NCI-H1105 (cell line): Measurements from ENCODE around the gene ANO9.
"Not testable (repeated sequence)": the region's sequence is repeated elsewhere in the genome, so short reads cannot be mapped to it uniquely, and the experiment has no call there.

Source experiments
- DNase-seq: peaks from one replicate; lab custom pipeline; 2025; lab: John Stamatoyannopoulos, UW

Gene ANO9

DNA sequence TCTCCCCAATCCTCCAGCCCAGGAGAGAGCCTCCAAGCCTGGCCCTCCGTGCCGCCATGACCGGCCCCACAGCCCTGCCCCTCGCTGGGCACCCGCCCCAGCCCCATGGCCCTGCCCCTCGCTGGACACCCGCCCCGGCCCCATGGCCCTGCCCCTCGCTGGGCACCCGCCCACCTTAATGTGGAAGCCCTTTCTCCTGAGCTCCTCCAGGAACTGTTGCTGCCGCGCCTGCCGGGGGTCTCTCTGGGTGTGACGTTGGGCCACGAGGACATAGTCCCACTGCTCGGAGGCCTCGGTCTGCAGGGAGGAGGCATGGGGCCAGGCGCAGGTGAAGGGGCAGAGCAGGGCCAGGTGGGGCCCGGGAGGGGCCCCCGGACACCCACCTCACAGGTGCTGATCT lies 8.2 kb downstream of the ANO9 start:
- no peak for DNase-seq

DNA sequence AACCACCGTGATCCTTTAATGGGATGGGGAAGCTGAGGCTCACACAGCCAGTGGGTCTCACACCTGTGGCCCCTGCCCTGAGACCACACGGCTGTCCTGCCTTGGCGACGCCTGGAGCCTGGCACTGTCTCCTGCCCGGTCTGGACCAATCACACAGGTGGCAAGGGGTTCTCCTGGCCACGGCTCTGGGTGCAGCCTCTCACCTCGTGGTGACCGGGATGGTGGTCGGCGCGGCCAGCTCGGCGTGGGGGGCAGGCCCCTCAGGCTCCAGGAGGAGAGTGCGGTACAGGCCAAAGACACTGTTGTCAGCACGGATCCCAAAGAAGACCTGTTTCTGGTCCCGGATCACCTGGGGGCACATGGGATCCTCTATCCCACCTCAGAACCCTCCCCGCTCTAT lies 8.7 kb downstream of the ANO9 start:
- DNase-seq, result no peak

DNA sequence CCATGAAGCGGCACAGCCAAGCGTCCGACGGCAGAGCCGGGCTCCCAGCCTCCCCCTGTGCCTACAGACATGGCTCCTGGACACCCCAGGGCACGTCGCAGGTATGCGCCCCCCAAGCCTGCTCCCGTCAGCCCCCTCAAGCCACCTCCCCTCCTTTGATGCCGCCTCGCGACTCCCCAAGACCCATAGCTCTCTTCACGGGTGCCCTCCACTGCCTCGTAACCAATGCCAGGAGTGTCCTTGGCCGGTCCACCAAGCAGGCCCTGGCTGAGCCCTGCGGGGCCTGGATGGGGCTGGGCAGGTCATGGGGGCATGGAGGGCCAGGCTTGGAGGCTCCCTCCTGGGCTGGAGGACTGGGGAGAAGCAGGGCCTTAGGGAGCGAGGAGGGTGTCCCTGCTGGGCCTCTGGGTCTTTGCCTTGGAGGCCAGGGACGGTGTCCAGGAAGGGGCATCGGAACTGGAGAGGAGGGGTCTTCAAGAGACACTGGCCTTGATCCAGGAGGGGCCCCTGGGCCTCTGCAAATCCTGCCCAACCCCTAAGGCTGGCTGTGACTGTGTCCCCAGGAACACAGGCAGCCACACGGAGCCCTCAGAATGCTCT lies 9.2 kb downstream of the ANO9 start:
- no peak for DNase-seq

DNA sequence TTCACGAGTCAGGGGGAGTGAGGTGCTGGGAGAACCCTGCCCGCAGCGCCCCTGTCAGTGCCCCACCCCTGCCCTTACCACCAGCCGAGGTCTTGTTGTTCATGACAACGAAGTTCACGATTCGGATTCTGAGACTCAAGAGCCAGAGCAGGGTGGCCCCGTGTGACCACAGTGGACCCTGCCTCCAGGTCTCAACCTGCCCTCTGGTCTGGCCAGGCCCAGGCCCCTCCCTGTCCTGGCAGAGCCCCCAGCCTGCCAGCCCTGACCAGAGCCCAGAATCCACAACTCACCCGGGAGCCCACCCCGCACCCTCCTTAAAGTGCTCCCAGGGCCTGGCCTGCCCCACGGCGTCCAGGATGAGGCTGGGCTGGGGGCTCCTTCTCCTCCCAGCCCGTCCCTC lies 9.9 kb downstream of the ANO9 start:
- DNase-seq, result no peak

DNA sequence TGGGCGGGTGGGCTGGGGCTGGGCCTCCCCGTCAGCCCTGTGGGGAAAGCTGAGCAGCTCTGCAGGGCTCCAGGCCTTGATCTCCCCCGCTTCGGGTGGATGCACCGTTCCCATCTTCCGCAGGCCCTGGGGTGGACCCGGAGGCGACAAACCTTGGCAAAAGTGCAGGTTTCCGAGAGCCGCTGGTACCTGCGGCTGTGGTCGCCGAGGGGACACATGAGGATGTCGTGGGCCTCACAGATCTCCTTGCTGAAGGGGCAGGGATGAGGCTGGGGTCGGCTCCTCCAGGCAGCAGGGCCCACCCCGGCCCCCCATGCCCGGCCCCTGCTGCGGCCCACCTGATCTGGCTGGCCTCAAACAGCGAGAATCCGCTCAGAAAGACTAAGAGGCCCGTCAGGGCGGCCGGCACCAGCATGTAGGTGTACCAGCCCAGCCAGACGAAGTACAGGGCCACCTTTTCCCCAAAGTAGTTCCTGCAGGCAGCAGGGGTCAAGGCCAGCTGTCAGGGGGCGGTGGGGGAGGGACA lies 11.8 kb downstream of the ANO9 start:
- DNase-seq, result no peak

DNA sequence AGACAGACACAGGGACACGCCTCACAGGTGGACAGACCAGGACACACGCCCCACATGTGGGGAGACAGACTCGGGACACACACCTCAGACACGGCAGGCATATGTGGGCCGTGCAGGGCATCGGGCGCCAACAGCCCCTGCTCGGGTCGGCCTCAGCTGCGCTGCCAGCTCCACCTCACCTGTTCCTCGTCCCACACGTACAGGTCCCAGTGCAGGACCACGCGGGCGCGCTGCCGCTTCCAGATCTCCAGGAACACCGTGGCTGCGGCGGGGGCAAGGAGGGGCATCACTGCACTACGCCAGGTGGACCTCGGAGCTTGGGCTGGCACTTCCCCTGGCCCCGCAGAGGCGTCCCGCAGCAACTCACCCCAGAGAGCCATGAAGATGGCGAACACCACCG lies 12.4 kb downstream of the ANO9 start:
- no peak for DNase-seq

DNA sequence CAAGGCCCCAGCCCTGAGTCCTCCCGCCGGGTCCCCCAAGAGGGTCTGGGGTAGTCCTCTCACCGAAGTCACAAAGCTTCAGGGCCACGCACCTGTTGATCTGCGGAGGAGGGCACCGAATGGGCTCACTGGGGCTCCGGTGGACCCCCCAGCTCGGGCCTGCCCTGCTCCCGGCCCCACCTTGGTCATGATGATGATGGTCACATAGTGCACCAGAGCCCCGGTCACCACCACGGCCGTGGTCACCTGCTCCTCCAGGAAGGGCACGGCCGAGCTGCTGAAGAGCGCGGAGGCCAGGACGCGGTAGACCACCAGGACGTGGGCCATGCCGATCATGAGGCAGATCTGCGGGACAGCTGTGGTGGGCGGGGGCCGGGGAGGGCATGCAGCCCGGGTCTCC lies 13.5 kb downstream of the ANO9 start:
- no peak for DNase-seq

DNA sequence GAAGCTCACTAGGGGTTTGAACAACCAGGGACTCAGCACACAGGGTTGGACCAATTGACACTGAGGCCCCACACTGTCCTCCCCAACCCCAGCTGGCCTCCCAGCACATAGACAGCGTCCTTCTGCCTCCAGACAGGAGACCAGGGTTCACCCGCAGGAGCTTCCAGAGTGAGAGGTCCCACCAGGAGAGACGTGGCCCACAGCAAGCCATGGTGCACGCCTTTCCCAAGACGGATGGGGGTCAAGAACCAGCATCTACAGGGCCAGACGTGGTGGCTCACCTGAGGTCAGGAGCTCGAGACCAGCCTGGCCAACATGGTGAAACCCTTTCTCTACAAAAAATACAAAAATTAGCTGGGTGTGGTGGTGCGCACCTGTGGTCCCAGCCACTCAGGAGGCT lies 15.0 kb downstream of the ANO9 start:
- DNase-seq, result no peak

DNA sequence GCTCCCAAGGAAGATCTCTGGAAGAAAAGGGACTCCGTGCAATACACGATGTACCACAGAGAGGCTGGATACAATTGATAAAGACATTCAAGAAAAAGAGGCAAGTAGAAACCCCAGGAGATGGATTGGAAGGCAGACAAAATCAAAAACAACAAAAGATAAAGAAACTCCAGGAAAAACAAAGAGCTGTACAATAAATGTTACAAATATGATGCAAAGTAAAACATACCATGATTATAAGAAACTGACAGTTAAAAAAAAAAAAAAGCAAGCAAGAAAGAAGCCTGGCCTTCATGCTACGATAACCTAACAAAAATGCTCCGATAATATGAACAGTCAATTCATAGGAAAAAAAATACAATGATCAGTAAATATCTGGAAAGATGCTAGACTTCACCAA lies 16.5 kb downstream of the ANO9 start:
- no peak for DNase-seq

DNA sequence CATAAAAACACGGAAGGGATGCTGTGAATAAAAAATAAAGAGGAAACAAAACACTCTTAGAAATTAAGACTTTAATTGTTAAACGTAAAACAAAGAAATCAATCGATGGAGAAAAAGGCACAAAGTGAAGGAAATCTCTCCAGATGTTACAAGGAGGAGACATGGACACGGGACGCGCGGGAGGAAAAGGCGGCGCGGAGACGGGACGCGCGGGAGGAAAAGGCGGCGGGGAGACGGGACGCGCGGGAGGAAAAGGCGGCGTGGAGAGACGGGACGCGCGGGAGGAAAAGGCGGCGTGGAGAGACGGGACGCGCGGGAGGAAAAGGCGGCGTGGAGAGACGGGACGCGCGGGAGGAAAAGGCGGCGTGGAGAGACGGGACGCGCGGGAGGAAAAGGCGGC lies 17.0 kb downstream of the ANO9 start:
- not testable (repeated sequence) for DNase-seq

DNA sequence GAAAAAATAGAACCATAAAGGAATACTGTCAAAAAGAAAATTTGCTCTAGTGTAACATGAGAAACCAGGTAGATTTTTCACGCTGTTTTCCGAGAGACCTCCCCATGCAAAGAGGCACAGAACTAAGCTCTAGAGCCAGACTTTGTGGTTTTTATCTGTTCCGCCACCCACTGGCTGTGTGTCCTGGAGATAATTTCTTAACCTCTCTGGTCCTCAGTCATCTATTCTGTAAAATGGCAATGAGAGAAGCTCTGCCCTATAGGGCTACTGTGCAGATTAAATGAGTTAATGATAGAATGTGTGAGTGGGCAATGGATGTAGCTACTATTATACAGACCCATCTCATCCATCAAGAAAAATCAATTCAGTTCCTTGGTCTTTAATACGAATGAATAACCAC lies 17.6 kb downstream of the ANO9 start:
- no peak for DNase-seq

DNA sequence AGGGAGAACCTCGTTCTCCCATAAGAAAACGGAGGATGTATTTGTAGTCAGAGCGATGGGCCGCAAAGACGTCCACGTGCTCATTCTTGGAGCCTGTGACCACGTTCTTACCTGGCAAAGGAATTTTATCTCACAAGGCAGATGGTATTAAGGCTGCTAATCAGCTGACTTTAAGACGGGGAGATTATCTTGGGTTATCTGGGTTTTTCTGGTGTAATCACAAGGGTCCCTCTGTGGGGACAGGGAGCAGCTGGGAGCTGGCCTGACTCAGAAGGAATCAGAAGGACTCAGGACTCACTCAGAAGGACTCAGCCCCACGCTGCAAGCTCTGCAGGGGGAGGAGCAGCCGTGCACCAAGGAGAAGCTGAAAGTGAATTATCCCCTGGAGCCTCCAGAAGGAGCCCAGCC lies 19.6 kb downstream of the ANO9 start:
- no peak for DNase-seq

DNA sequence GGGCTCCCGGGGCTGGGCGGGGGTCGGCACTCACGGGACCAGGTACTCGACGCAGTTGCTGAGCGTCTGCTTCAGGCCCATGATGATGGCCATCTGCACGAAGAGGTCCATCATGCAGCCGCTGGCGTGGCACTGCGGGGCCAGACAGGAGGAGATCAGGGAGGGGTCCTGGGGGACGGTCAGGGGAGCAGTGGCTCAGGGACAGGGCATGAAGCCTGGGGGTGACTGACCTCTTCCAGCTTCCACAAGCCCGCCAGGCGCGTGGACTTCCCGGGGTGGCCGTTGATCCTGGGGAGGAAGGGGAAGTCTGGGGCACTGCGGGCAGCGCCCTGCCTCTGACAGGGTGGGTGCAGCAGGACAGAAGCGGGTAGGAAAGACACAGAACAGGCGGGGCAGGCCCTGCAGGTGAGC lies 20.9 kb downstream of the ANO9 start:
- DNase-seq, result no peak

DNA sequence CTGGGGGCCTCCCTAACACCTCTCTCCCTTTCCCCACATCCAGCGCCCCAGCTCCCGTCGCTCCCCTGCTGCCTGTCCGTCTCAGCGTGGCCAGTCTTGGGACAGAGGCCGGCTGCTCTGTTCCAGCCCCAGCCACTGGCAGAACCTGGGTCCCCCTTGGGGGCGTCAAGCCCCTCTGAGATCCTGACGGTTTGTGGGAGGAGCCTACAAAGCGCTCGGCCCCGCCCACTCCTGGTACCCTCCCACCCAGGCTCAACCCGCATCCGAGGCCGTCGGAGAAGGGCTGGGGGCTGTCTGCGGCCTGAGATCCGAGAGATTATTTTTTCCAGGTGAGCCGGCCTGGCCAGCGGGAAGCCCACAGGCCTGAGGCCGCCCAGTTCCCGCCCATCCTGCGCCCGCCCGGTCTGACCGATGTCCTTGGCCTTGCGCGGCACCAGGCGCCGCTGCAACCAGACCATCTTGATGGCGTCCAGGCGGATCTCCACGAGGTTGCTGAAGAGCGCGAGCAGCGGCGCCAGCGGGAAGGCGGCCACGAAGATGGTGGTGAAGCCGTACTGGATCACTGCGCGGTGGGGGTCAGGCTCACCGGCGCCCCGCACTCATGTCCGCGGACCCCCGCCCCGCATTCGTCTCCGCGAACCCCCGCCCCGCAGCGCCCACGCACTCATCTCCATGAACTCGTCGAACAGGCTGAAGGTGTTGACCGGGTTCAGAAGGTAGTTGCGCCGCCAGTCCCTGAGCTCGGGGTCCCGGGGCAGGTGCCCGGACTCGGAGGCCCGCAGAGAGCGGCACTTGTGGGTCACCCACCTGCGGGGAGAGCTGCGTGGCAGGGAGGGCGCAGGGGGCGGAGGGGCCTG lies 21.5 kb downstream of the ANO9 start:
- no peak for DNase-seq

DNA sequence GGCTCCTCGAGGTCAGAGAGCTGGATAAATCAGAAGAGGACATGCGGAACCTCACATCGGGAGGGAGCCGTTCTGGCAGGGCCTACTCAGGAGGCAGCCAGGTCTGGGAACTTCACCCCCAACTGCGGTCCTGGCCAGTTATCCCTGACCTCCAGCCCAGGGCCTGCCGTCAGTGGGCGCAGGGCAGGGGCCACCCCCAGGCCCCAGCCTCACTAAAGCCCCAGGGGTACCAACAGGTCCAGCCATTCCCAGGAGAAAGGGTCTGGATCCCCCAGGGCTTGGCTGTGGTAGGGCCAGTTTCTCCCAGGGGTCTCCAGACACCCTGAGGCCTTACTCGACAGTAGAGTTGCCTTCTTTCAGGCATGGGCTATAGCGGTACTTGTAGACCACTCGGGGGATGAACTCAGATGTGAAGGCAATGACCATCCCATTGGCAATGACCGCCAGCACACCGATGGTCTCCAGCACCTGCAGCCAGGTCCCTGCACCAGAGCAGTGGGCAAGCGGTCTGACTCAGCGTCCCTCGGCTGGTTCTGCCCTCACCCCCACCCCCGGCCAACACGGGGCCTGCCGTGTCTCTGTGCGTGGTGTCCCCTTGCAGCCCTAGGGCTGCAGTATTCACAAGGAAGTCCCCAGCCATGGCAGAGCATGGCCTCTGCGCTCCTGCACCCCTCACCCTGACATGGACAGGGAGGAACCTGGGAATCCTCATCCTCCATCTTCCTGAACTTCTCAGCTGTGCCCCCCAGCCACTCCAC lies 22.4 kb downstream of the ANO9 start:
- DNase-seq, result no peak

DNA sequence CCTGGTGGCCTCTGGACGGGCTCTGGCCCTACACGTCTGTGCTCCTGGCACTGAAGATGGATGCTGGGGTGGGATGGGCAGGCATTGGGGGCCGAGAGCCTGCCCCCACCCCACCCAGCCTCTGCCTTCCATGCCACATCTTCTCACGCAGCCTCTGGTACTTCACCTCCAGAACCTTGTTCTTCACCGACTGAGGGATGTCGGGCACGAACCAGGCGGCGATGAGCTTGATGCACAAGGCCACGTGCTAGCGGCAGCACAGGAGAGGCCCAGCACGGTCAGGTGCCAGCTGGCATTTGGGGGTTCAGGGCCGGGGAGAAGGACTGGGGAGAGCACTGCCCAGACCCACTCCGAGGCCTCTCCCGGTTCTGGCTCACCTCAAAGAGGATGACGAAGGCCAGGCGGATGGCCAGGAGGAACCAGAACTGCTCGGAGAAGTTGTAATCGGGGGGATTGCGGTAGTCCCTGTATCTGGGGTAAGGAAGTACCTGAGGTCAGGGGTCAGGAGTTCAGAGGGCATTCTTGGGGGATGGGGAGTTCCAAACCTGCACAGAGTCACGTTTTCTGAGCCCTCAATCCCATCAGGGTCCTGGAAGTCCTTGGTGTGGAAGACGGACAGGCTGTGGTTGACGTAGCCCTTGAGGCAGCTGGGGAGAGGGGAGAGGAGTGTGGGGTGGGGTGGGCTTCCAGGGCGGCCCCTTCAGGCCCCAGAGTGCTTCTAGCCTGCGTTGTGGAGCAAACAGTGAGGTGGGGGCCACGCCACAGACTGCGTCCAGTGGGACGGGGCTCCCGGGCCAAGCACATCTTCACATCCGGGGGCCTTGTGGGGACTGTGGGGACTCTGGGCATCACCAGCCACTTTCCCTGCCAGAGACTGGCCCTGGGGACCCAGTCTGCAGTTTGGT lies 23.2 kb downstream of the ANO9 start:
- DNase-seq, result no peak

DNA sequence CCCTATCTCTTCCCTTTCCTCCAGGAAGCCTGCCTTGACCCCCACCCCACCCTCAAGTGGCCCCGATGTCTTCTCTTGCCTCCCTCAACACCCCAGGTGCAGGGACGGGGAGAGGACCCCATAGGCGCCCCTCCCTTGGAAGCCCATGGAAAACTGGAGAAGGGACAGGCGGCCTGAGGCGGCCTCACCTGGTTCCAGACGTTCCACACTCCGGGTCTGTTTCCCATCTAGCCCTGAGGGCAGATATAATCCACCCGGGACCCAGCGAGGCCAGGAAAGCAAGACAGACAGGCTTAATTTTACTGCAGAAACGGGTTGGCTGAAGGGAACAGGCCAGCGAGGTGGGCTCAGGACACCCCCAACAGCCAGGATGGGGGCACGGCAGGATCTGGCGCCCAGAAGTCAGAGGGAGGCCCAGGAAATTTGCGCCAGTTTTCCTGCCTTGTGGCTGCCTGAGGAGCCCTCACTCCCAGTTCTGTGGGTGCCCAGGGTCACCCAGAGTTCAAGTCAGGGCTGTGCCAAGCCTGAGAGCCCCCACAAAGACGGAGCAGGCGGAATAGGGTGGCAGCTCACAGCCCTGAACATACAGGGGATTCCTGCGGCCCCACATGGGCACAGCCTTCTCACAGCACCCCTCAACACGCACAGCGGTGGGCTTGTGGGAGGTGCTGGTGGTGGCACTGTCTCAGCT lies 24.0 kb downstream of the ANO9 start:
- no peak for DNase-seq

DNA sequence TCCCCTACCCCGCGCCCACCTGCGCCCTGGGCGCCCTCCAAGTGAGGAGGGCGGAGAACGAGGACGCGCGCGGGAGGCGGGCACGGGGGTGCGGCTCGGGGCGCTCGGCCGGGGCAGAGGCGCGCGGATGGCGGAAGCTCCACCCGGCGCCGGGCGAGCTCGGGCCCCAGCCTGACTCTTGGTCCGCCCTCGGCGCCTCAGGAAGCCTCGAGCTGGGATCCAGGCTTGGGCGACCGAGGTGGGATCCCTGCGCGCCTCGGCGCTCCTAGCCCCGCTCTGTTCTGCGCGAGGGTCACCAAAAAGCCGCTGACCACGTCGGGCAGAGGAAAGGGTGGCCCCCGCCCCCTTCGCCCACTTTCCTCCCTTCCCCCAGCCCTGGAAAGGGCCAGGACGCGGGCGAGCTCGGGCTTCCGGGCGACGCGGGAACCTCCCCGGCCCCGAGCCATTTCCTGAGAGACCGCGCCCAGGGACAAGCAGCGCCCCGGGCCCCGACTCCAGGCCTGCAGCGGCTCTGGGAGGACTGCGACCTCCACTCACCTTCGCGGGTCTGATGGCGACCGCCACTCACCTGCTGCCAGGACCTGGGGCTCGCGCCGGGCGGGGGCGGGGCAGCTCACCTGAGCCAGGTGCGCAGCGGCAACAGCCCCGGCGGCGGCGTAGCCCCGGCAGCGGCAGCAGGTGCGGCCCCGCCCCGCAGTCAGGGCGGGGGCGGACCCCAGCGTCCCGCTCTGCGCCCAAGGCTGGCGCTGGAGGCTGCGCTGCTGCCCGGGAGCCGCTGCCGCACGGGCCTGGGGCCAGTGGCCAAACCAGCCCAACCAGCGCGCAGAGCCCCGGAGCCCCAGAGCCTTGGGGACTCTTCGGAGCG lies 24.8 kb downstream of the ANO9 start:
- DNase-seq, result peak; percentile 81

DNA sequence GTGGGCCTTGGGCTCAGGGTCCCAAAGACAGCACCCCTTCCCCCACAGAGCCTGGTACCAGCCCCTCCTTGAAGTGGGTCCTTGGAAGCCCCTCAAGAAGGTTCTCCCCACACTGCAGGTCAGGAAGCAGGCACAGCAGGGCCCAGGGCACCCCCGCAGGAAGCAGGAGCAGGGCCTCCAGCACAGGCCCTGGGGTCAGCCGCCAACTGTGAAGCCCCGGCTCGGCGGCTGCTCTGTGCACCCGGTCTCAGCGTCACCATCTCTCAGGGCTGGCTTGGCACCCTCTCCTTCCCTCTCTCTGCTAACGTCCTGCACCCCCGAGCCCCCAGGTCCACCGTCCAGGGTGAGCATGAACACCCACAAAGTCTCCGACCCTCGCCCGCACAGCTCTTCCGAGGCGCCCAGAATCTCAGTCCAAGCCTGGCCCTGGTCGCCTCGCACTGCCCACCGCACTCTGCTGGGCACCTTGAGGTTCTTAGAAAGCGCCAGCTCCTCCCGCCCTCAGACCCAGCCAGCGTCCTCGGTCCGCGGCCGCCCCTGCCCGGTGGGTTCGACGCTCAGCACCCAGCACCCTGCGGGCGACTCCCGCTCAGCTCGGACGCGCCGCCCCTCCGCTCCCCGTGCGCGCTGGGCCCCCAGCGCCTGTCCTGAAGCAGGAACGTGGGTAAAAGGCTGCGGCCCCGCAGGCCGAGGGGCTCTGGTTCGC lies 25.6 kb downstream of the ANO9 start:
- DNase-seq, result no peak

DNA sequence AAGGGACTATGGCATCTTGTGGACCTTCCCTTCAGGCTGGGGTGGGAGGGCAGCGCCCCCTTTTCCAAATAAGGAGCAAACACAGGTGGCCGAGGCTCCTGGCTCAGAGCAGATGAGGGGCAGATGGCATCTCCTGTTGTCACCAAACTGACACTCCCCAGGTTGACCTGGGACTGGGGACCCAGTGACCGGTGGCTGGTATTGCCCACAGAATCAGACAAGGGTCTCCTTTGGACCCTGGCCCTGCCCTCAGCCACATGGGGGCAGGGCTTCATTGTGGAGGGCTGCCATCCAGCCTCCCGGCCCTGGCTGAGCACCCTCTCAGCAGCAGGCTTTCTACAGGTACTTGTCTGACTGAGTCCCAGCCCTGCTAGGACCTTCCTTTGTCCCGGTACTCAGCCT lies 26.2 kb downstream of the ANO9 start:
- no peak for DNase-seq
